ENCODE results near the gene CDHR3. TPM values are rescaled to one million over a fixed set of nuclear protein-coding genes. Genes with fewer than 3 reads are reported as not detected.

The CDHR3 gene
- total RNA-seq, 2 donors from 2014 or later = 5.3 to 7.7 TPM

GRCh38 chr7:106068538-106068961 lies 105.5 kb downstream of the CDHR3 start:
- Histone ChIP-seq H3K4me1 (peaks cover 20% of the 10 kb centered on the region), H3K9ac (ENCODE audit: low read depth in 2 of 2, low read length in 2 of 2) (no peak overlapping the region), H3K27me3 (no peaks in the 10 kb centered on the region), H3K36me3 (no peaks in the 10 kb centered on the region), H3K27ac (no peak overlapping the region), H3K9me3 (no peaks in the 10 kb centered on the region), H3K4me3 (no peak overlapping the region)
- intact Hi-C loops (cut with DNase I) = no loop called here
- no peak for DNase-seq
- TF ChIP-seq, protein P1, sequence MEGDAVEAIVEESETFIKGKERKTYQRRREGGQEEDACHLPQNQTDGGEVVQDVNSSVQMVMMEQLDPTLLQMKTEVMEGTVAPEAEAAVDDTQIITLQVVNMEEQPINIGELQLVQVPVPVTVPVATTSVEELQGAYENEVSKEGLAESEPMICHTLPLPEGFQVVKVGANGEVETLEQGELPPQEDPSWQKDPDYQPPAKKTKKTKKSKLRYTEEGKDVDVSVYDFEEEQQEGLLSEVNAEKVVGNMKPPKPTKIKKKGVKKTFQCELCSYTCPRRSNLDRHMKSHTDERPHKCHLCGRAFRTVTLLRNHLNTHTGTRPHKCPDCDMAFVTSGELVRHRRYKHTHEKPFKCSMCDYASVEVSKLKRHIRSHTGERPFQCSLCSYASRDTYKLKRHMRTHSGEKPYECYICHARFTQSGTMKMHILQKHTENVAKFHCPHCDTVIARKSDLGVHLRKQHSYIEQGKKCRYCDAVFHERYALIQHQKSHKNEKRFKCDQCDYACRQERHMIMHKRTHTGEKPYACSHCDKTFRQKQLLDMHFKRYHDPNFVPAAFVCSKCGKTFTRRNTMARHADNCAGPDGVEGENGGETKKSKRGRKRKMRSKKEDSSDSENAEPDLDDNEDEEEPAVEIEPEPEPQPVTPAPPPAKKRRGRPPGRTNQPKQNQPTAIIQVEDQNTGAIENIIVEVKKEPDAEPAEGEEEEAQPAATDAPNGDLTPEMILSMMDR (IDR thresholded peaks at IDR 0.05) = no peak

DNA sequence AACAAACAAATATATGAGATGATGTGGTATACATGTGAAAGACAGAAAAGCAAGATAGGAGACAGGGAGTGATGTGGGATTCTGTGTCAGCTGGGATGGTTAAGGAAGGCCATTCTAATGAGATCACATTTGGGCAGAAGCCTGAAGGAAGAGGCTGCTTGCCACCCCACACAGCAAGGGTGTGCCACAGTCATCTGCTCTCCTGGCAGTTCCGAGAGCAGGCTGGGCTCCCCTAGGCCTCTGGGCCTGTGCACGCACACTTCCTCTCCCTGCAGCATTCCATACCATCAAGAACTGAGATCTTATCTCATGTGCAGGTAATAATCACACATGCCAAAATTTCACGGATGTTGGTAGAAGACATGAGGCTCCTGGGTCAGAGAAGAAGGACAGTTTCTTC lies 105.9 kb downstream of the CDHR3 start:
- Histone ChIP-seq H3K4me3 (no peak overlapping the region), H3K9ac (ENCODE audit: low read depth in 2 of 2, low read length in 2 of 2) (no peak overlapping the region), H3K27me3 (no peaks in the 10 kb centered on the region), H3K36me3 (no peaks in the 10 kb centered on the region), H3K9me3 (no peaks in the 10 kb centered on the region), H3K4me1 (peaks cover 22% of the 10 kb centered on the region), H3K27ac (no peak overlapping the region)
- DNase-seq = no peak
- TF ChIP-seq, protein P1 (IDR thresholded peaks at IDR 0.05) = no peak
- intact Hi-C loops (cut with DNase I) = no loop called here

GRCh38 chr7:106069471-106070200 lies 106.6 kb downstream of the CDHR3 start:
- H3K9me3 ChIP-seq = no peaks in the 10 kb centered on the region
- H3K4me3 ChIP-seq = no peak overlapping the region
- H3K27ac ChIP-seq = no peak overlapping the region
- H3K36me3 ChIP-seq = no peaks in the 10 kb centered on the region
- no peak for DNase-seq
- no peak overlapping the region for H3K9ac ChIP-seq (ENCODE audit: low read depth in 2 of 2, low read length in 2 of 2)
- TF ChIP-seq, protein P1 (IDR thresholded peaks at IDR 0.05) = no peak
- H3K4me1 ChIP-seq = peaks cover 18% of the 10 kb centered on the region
- intact Hi-C loops (cut with DNase I) = loop anchor here (5.0 kb wide), 1 partner anchor 43 kb away; the partner anchor contains the start of gene SYPL1
- H3K27me3 ChIP-seq = no peaks in the 10 kb centered on the region

DNA sequence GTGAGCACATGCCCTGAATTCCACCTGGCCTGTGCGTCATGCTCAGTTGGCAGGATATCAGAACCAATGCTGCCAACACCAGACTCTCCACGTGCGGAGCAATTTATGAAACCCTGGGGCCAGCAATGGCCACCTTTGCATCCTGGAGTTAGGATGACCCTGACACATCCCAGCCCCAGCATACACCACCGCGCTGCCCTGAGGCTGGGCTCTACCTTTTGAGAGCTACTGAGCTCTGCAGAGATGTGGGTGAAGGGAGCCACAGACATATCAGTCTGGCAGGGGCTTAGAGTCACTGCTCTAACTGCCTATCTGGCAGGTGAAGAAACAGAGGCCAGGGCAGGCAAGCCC lies 107.1 kb downstream of the CDHR3 start:
- no peaks in the 10 kb centered on the region for H3K9me3 ChIP-seq
- H3K27me3 ChIP-seq = no peaks in the 10 kb centered on the region
- TF ChIP-seq, protein P1 (IDR thresholded peaks at IDR 0.05) = no peak
- DNase-seq = no peak
- intact Hi-C loops (cut with DNase I) = loop anchor here (5.0 kb wide), 1 partner anchor 42 kb away; the partner anchor contains the start of gene SYPL1
- peaks cover 16% of the 10 kb centered on the region for H3K4me1 ChIP-seq
- H3K27ac ChIP-seq = no peak overlapping the region
- no peak overlapping the region for H3K9ac ChIP-seq (ENCODE audit: low read depth in 2 of 2, low read length in 2 of 2)
- no peak overlapping the region for H3K4me3 ChIP-seq
- no peaks in the 10 kb centered on the region for H3K36me3 ChIP-seq

- Histone ChIP-seq H3K9ac (ENCODE audit: low read depth in 2 of 2, low read length in 2 of 2) (peak overlapping the region in 1 of 2 donors; percentile 5), H3K4me1 (peaks cover 16% of the 10 kb centered on the region), H3K27me3 (no peaks in the 10 kb centered on the region), H3K27ac (peak overlapping the region; percentile 91), H3K9me3 (no peaks in the 10 kb centered on the region), H3K4me3 (no peak overlapping the region), H3K36me3 (no peaks in the 10 kb centered on the region)
- intact Hi-C loops (cut with DNase I) = loop anchor here (5.0 kb wide), 1 partner anchor 42 kb away; the partner anchor contains the start of gene SYPL1
- TF ChIP-seq, protein P1 (IDR thresholded peaks at IDR 0.05) = no peak
- DNase-seq = no peak
These were observed 107.6 kb downstream of the CDHR3 start for GRCh38 chr7:106070567-106071254.
